ENCODE data around the gene SLC2A6.
A peak's percentile ranks its signal among the peaks of the same experiment; 100 is the strongest.
"Not testable (repeated sequence)": the region's sequence is repeated elsewhere in the genome, so short reads cannot be mapped to it uniquely, and the experiment has no call there.

Gene SLC2A6

DNA sequence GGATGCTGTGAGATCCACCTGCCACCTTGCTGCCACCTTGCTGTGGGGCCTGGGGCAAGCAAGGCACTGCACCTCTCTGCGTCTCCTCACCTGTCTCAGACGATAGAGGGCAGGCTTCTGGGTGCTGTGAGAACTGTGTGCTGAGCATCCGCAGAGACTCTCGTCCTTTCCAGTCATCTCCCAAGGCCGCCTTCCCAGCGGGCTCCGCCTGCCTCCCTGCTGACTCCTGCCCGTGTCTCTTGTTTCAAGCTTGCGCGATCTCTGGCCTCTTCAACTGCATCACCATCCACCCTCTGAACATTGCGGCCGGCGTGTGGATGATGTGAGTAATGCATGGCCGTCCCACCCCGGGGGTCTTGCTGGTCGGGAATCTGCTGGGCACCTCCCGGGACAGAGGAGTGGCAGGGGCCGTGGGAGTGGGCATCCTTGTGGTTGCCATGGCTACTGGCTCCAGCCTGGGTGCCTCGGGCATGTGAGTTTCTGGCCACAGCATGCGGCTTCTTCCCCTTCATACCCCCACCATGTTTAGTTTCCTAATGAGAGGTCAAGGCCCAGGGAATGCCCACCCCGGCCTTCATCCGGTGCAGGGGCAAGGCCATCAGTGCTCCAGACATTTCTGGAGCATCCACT, 15.6 kb downstream of the SLC2A6 start:
- DNase-seq (ENCODE audit: low read depth) = no peak

DNA sequence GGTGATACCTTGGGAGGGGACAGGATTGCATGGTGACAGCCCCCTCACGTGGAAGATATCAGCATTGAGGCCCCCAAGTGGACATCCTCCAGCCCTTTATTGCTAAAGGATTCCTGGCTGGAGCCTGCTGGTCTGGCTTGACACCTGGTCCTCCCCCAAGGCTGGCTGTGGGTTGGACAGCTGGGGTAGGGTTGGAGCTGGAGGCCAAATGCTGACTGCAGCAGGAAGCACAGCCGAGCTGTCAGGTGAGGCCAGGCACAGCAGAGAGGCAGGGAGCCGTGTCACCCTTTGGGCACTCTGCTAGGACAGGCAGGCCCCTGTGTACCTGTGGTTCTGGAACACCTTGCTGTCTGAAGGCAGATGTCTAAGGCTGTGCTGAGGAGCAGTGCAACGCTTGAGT, 16.9 kb downstream of the SLC2A6 start:
- DNase-seq (ENCODE audit: low read depth) = no peak

DNA sequence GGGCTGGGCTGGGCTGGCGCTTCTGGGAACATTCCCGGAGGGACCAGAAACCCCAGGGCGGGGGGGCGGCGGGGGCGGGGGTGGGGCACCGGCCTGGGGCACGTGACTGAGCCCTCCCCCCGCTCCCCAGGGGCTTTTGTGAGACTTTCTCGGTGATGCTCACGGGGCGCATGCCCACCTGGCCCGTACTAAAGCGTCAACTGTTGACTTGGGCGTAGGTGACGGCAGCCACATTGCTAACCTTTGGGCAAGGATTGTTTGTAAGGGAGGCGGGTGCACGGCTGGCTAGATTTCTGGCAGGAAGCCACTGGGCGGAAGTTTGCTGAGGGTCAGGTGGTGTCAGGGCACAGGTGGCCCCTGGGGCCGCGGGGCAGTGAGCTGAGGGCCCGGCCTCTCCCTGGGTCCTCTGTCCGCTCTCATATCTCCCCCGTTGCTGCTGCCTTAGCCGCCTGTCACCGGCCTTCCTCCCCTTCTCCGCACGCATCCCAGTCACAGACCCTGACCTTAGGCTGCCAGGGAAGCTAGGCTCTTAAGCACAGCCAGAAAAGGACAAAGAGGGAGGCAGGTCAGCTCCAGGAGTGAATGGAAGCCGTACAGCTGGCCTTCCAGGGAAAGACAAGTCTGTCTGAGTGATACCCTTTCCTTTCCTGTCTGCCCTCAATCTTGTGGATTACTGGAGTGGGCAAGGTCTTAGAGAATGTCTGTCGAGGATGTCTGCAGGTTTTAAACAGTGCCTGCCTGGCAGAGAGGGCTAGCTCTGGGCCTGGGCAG, 18.3 kb downstream of the SLC2A6 start:
- no peak for DNase-seq (ENCODE audit: low read depth)

DNA sequence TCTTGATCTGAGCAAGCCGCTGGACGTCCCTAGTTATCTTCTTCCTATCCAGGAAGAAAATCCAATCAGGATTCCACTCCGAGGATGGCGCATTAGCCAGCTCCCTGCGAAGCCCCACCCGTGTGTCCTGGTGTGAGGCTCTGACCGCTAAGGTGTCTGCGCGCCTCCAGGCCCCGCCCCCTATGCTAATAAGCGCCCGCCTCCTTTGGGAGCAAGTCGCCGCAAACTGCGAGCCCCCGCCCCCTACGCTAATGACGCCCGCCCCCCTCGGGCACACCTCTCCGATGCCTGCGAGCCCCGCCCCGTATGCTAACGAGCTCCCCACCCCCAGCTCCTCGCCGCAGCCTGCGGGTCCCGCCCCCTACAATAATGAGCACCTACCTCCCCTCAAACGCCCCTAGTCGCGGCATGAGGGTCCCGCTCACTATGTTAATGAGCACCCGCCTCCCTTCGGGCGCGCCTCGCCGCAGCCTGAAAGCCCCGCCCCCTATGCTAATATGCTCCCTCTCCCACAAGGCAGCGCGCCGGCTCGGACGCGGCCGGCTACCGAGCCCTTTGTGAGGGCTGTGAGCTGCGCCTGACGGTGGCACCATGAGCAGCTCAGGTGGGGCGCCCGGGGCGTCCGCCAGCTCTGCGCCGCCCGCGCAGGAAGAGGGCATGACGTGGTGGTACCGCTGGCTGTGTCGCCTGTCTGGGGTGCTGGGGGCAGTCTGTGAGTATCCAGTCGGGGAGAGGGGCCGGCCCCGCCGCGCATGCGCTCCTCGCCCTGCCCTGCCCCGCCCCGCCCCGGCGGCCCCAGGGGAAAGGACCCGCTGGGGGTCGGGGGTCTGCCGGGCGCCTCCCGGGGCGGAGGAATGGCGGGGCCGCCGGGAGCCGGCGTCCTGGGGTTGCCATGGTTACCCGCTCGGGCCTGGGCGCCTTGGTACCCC, 19.2 kb downstream of the SLC2A6 start, which contains the start of gene CACFD1:
Gene CACFD1, plus strand, starts transcription at position 503 of the 929 bp plus-strand sequence. Its CDS starts 89 bp downstream, at position 592.
- peak; percentile 51 for DNase-seq (ENCODE audit: low read depth)

DNA sequence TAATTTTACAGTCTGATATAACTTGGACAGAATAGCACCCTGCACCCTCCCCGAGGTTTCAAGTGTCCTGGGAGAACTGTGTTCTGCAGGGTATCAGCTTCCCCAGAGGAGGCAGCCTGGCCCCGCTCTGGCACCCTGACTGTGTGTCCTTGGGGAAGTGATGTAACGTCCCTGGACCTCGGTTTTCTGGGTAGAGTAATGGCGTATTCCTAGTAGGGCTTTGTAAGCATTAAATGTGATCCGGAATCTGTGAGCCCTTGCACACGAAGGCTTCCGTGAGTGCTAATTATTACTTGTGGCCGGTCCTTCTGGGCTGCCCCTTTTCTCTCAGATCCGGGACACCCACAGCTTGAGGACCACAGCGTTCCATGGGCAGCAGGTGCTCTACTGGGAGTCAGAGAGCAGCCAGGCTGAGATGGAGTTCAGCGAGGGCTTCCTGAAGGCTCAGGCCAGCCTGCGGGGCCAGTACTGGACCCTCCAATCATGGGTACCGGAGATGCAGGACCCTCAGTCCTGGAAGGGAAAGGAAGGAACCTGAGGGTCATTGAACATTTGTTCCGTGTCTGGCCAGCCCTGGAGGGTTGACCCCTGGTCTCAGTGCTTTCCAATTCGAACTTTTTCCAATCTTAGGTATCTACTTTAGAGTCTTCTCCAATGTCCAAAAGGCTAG, 20.1 kb downstream of the SLC2A6 start:
- no peak for DNase-seq (ENCODE audit: low read depth)

DNA sequence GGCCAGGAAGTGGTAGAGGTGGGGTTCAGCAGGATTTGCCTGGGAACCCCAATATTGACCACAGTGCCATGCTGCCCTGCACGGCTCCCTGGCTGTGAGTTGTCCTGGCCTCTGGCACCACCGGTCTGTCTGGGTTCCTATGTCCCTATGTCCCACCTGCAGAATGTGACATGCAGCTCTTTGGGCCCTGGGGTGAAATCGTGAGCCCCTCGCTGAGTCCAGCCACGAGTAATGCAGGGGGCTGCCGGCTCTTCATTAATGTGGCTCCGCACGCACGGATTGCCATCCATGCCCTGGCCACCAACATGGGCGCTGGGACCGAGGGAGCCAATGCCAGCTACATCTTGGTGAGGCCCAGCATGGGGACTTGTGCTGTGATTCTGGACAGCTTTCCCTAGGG, 21.2 kb downstream of the SLC2A6 start:
- no peak for DNase-seq (ENCODE audit: low read depth)

DNA sequence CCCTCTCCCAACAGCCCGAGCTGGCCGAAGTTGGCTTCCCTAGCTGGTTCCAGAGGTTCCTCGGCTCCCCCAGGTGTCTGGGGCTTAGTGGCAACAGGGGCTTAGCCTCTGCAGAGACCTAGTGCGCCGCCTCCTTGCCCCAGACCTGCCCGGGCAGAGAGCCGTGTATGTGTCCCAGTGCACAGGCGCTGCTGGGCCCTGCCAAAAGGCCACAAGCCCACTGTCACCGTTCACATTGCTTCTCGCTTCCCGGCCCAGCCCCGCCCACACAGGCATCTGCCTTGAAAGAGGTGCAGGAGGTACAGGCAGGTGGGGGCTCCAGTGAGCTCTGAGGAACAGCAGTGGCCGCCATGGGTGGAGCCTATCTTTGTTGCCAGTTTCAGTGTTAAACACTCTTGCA, 21.7 kb downstream of the SLC2A6 start:
- no peak for DNase-seq (ENCODE audit: low read depth)

DNA sequence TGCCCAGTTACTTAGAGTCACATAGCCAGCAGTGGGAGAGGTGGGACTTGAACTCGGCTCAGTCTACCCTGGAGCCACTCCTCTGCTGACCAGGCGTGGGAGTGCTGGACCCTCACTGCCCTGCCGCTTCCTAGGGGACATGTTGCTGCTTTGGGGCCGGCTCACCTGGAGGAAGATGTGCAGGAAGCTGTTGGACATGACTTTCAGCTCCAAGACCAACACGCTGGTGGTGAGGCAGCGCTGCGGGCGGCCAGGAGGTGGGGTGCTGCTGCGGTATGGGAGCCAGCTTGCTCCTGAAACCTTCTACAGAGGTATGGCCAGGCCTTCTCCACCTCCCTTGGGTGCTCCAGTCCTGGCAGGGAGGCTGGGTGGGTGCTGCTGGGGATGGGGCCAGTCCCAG, 22.5 kb downstream of the SLC2A6 start:
- no peak for DNase-seq (ENCODE audit: low read depth)

DNA sequence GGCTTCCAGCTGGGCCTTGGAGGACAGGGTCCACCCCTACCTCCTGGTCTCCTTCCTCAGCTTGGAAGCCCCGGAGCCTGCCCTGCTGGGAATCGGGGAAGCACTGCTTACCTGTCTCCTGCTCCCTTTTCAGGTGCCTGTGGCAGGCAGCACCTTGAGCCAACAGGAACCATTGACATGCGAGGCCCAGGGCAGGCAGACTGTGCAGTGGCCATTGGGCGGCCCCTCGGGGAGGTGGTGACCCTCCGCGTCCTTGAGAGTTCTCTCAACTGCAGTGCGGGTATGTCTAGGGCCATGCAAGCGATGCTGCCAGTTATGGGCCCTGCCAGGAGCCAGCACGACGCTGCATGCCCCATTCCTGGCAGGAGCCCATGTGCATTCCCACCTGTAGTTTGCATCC, 23.0 kb downstream of the SLC2A6 start:
- no peak for DNase-seq (ENCODE audit: low read depth)

DNA sequence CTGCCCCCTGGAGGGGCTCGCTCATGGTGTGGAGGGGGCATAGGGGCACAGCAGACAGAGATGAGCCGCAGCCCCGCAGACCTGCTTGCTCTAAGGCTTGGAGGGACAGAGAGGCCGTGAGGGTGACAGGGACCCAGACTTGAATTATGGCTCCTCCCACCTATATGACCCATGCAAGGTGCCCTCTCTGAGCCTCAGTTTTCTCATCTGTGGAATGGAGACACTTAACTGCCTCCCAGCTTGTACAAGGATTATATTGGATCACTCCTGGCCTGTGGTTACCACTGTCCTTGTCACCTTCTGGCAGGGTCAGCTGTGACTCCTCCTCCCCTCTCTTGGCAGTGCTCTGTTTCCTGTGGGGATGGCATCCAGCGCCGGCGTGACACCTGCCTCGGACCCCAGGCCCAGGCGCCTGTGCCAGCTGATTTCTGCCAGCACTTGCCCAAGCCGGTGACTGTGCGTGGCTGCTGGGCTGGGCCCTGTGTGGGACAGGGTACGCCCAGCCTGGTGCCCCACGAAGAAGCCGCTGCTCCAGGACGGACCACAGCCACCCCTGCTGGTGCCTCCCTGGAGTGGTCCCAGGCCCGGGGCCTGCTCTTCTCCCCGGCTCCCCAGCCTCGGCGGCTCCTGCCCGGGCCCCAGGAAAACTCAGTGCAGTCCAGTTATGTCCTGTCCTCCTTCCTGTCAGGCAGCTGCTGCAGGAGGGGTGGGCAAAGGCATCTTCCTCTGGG, 23.8 kb downstream of the SLC2A6 start:
- no peak for DNase-seq (ENCODE audit: low read depth)

DNA sequence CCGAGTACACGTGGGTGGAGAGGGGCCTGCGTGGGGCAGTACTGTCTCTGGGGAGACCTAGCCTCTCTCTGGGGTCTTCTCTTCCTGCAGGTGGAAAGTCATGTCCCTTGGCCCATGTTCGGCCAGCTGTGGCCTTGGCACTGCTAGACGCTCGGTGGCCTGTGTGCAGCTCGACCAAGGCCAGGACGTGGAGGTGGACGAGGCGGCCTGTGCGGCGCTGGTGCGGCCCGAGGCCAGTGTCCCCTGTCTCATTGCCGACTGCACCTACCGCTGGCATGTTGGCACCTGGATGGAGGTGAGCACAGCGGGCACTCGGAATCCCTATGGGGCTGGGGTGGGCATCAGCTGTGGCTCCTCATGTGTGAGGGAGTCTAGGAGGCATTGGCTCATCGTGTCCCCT, 24.6 kb downstream of the SLC2A6 start:
- no peak for DNase-seq (ENCODE audit: low read depth)

DNA sequence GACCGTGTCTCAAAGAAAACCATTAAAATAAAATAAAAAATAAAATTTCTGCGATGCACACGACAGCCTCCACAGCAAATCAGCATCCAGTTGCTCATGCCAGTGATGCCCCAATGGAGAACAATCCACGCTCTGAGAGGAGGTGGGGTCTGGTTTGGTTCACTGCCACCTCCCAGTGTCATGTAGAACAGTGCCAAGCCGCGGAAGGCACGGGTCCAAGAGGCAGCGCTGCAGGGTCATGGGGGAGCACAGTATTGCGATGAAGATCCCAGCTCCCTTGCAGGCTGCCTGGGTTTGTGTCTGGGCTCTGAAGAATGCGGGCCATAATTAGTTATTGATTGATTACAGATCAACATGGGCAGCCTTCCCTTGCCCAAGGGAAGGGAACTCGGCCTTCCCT, 25.2 kb downstream of the SLC2A6 start:
- DNase-seq (ENCODE audit: low read depth) = no peak

DNA sequence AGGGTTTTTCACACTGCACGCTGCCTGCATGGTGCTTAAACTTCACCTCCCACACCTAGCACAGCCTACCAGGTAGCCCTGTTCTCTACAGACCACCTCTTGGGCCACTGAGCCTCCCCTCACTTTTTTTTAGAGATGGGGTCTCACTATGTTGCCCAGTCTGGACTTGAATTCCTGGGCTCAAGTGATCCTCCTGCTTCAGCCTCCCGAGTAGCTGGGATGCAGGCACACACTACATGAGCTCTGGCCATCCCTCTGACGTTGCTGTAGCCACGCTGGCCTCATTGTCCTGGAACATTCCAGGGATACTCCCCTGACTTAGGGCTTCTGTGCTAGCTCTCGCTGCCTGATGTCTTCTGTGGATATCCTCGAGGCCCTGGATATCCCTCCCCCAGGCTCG, 26.3 kb downstream of the SLC2A6 start:
- no peak for DNase-seq (ENCODE audit: low read depth)

DNA sequence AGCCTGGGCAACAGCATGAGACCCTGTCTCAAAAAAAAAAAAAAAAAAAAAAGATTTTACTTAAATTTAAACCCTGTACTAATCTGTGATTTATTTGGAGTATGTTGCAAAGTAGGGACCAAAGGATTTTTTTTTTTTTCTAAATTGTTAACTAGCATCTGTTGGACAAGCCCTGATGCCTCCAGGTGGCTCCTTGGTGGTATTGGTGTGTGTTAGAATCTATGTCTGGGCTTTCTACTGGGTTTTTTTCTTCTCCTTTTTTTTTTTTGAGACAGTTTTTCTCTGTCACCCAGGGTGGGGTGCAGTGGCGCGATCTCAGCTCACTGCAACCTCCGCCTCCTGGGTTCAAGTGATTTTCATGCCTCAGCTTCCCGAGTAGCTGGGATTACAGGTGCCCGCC, 27.0 kb downstream of the SLC2A6 start:
- not testable (repeated sequence) for DNase-seq (ENCODE audit: low read depth)

DNA sequence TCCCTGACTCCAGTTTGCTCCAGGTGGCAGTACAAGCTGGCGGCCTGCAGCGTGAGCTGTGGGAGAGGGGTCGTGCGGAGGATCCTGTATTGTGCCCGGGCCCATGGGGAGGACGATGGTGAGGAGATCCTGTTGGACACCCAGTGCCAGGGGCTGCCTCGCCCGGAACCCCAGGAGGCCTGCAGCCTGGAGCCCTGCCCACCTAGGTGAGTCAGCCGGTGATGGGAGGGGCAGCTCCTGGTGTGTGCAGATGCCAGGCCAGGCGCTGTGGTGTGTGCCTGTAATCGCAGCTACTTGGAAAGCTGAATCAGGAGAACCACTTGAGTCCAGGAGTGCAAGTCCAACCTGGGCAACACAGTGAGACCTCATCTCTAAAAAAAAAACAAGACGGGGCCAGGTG, 29.1 kb downstream of the SLC2A6 start:
- DNase-seq (ENCODE audit: low read depth) = no peak

DNA sequence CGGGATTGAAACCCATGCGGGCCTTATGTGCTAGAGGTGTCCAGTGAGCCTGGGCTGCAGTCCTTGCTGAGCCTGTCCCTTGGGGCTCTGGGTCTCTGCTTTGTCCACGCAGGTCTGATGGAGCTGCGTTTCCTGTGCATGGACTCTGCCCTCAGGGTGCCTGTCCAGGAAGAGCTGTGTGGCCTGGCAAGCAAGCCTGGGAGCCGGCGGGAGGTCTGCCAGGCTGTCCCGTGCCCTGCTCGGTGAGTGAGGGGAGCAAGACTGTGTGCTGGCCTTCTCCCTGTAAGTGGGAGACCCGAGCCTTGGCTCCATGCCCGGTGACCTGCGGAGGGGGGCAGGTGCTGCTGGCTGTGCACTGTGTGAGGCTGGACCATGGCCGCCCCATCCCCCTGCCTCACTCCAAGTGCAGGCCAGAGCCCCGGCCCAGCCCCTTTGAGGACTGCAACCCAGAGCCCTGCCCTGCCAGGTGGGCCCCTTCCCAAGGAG, 30.4 kb downstream of the SLC2A6 start:
- DNase-seq (ENCODE audit: low read depth) = no peak

DNA sequence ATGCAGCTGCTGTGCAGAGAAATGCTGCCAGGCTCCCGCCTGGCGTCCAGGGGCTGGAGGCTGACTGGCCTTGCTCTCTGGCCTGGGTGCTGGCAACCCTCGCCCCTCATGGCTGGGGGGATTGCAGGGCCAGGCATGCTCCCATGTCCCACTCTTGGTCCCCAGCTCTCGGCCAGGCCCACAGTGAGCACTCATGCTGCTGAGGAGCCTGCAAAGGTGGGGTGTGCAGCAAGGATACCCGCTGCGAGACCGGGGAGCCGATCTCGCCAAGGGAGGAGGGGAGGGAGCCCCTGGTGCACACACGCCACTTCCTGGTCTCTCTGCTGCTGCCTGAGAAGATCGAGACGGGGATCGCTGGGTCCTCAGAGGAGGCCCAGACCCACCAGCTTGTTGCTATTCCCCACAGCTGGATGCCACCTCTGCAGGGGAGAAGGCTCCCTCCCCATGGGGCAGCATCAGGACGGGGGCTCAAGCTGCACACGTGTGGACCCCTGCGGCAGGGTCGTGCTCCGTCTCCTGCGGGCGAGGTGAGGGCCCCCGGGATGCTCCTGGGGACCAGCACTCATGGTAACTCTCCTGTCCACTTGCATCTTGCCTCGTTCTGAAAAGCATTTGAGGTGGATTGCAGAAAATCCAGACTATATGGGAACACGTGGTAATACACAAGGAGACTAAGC, 33.5 kb downstream of the SLC2A6 start:
- DNase-seq (ENCODE audit: low read depth) = no peak

DNA sequence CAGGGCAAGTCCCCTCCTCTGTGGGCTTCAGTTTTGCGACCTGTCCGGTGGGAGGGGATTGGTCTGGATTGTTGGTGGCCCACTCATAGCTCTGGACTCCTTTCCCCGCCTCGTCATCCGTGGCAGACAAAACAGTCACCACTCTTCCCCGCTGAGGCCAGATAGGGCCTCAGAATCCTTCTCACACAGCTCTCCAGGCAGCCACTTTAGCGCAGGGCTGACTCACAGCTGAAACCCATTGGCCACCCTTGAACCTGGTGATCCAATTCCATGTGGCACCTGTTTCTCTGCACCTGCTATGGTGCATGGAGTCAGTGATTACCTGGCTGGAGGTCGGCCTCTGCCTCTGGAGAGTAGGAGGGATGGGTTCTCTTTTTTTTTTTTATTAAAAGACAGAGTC, 34.9 kb downstream of the SLC2A6 start:
- no peak for DNase-seq (ENCODE audit: low read depth)

DNA sequence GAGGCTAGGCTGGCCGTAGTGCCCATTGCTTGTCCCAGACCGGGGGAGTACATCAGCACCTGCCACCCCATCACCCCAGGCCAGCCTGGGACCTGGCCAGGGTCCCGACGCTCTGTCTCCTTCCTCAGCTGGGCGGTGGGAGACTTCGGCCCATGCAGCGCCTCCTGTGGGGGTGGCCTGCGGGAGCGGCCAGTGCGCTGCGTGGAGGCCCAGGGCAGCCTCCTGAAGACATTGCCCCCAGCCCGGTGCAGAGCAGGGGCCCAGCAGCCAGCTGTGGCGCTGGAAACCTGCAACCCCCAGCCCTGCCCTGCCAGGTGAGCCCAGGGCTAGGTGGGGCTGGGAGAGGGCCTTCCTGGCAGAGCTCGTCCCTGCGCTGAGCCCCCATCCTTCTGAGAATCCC, 35.7 kb downstream of the SLC2A6 start:
- no peak for DNase-seq (ENCODE audit: low read depth)

DNA sequence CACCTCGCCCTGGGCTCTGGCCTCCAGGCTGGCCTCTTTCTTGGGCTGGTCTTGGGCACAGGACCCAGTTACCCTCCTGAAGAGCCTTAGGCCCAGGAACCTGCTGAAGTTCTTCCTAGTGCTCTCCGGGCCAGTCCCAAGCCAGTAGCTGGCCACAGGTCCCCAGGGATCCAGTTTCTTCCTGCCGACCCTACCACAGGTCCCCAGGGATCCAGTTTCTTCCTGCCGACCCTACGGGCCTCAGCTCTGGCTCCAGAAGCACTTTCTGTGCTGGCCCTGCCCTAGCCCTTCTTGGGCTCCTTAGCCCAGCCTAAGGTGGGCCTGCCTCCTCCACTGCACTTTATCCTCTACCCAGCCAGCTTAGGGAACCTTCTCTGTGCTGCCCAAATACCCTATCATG, 37.3 kb downstream of the SLC2A6 start:
- no peak for DNase-seq (ENCODE audit: low read depth)

DNA sequence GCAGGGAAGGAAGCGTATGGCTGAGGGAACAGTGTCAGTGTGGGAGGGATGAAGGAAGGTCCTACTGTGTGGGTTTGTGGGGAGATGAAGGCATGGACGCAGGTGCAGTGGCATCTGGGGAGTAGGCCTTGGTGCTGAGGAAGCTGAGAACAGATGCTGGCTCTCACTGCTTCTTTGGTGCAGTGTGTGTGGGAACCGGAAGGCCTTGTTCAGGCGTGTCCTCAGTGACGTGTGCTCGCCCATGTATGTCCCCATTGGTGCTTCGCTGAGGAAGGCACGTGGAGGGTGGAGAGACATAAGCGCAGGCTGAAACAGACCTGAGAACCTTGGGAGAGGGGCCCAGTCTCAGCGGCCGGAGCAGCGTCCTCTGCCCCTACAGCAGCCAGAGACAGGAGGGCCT, 38.0 kb downstream of the SLC2A6 start:
- DNase-seq (ENCODE audit: low read depth) = no peak

Measured in non-pigmented ciliary epithelial cell (primary cell).